Loucy (cell line): Measurements from ENCODE around the gene TFCP2L1.

Source experiments
- H2AFZ ChIP-seq: fragments of 200-600 bp; sonication (generic); 2 replicates; pipeline ENCODE4 v1.6.0; 2016; ENCODE audit warnings: antibody characterized with exemption, mild to moderate bottlenecking, low read length, moderate library complexity
- H3F3A ChIP-seq: fragments of 200-600 bp; 2 replicates; pipeline ENCODE4 v1.6.0; 2016; ENCODE audit warnings: antibody characterized with exemption, low read depth, mild to moderate bottlenecking
- H3K27me3 ChIP-seq: fragments of 200-600 bp; sonication (generic); 2 replicates; pipeline ENCODE4 v1.6.1; 2014; ENCODE audit warnings: low read length, mild to moderate bottlenecking; ENCODE audit not compliant: insufficient read depth, poor library complexity, severe bottlenecking
- H3K36me3 ChIP-seq: fragments of 200-600 bp; sonication (generic); 2 replicates; pipeline ENCODE4 v1.6.1; 2016; ENCODE audit warnings: low read length; ENCODE audit not compliant: insufficient read depth
- H3K4me1 ChIP-seq: fragments of 200-600 bp; sonication (generic); 2 replicates; pipeline ENCODE4 v1.5.1; 2014; ENCODE audit warnings: low read length, mild to moderate bottlenecking; ENCODE audit not compliant: insufficient read depth, poor library complexity, severe bottlenecking
- H3K4me2 ChIP-seq: fragments of 200-600 bp; sonication (generic); 2 replicates; pipeline ENCODE4 v1.6.0; 2014; ENCODE audit warnings: antibody characterized with exemption, low read length, low read depth, mild to moderate bottlenecking; ENCODE audit not compliant: poor library complexity, severe bottlenecking
- H3K4me3 ChIP-seq: fragments of 200-600 bp; sonication (generic); 2 replicates; pipeline ENCODE4 v1.5.1; 2014; ENCODE audit warnings: low read length, mild to moderate bottlenecking, mixed read lengths; ENCODE audit not compliant: poor library complexity, severe bottlenecking
- H3K79me2 ChIP-seq: fragments of 200-600 bp; sonication (generic); 2 replicates; pipeline ENCODE4 v1.6.1; 2014; ENCODE audit warnings: low read length; ENCODE audit not compliant: insufficient read depth
- H3K9ac ChIP-seq: fragments of 200-600 bp; sonication (generic); 2 replicates; pipeline ENCODE4 v1.6.0; 2014; ENCODE audit warnings: mild to moderate bottlenecking, low read depth, low read length, moderate library complexity; ENCODE audit not compliant: poor library complexity, severe bottlenecking
- H3K9me2 ChIP-seq: fragments of 200-600 bp; sonication (generic); replicated peaks from 2 replicates; pipeline ENCODE4 v1.6.1; 2016; ENCODE audit warnings: low read depth, low read length, mixed read lengths
- H3K9me3 ChIP-seq: fragments of 200-600 bp; sonication (generic); 2 replicates; pipeline ENCODE4 v1.6.1; 2014; ENCODE audit warnings: mild to moderate bottlenecking, antibody characterized with exemption, low read length, low read depth; ENCODE audit not compliant: insufficient read depth
- H4K20me1 ChIP-seq: fragments of 200-600 bp; sonication (generic); 2 replicates; pipeline ENCODE4 v1.6.0; 2014; ENCODE audit warnings: antibody characterized with exemption, low read length, mild to moderate bottlenecking; ENCODE audit not compliant: insufficient read depth, poor library complexity, severe bottlenecking
- EZH2phosphoT487 ChIP-seq: fragments of 200-600 bp; IDR thresholded peaks from 2 replicates; pipeline ENCODE4 v1.6.1; 2018; ENCODE audit warnings: antibody characterized with exemption, mild to moderate bottlenecking, moderate library complexity, borderline replicate concordance
- TF ChIP-seq, protein P1 (sequence below): fragments of 200-600 bp; sonication (generic); conservative IDR thresholded peaks from 2 replicates; pipeline ENCODE4 v1.5.1; 2014; ENCODE audit warnings: mild to moderate bottlenecking, antibody characterized with exemption, low read length

The TFCP2L1 gene

DNA sequence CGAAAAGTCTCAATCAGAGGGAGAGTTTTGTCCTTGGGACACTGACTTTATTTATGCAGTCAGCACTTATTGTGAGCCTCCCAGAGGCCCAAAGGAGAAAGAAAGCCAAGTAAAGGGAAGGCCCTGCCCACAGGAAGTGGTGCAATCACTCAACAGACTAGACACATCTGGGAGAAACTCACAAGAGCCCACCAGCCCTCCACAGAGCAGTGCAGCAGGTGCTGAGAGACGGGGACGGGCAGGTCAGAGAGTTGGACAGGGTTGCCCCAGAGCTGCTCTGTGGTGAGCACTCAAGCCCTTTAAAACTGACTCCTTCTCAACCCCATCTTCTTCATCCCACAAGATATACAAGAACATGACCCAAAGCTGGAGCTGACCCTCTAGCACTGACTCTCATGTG is 96.0 kb downstream of the TFCP2L1 start:
- H3K4me1 ChIP-seq: no peaks in the 10 kb centered on the region
- no peak overlapping the region for H3K9ac ChIP-seq
- H3K79me2 ChIP-seq: no peaks in the 10 kb centered on the region
- H3K36me3 ChIP-seq: no peaks in the 10 kb centered on the region
- no peaks in the 10 kb centered on the region for H3K9me3 ChIP-seq
- no peaks in the 10 kb centered on the region for H3K27me3 ChIP-seq
- no peaks in the 10 kb centered on the region for H3K9me2 ChIP-seq
- H3K4me2 ChIP-seq: no peak overlapping the region
- no peaks in the 10 kb centered on the region for H4K20me1 ChIP-seq
- no peaks in the 10 kb centered on the region for H3F3A ChIP-seq
- no peak overlapping the region for H3K4me3 ChIP-seq
- no peak for TF ChIP-seq EZH2phosphoT487
- TF ChIP-seq, protein P1, sequence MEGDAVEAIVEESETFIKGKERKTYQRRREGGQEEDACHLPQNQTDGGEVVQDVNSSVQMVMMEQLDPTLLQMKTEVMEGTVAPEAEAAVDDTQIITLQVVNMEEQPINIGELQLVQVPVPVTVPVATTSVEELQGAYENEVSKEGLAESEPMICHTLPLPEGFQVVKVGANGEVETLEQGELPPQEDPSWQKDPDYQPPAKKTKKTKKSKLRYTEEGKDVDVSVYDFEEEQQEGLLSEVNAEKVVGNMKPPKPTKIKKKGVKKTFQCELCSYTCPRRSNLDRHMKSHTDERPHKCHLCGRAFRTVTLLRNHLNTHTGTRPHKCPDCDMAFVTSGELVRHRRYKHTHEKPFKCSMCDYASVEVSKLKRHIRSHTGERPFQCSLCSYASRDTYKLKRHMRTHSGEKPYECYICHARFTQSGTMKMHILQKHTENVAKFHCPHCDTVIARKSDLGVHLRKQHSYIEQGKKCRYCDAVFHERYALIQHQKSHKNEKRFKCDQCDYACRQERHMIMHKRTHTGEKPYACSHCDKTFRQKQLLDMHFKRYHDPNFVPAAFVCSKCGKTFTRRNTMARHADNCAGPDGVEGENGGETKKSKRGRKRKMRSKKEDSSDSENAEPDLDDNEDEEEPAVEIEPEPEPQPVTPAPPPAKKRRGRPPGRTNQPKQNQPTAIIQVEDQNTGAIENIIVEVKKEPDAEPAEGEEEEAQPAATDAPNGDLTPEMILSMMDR: no peak
- no peak overlapping the region for H2AFZ ChIP-seq

DNA sequence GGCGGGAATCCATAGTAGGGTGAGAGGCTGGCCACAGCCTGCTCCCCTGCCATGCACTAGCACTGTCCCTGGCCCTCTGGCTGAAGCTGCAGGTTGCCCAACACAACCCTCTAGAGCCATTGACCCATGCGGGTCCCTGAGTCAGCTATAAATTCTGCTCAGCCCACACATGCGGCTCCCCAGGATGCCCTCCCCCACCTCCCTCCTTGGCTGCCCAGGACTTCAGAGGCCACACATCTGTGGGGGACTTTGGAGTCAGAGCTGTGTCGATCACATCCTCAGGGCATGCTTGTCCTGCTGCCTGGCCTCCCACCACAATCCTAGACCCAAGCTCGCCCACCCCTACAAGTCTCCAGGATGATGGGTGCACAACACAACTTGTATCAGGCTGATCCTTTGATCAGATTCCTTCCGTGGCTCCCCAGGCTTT is 97.0 kb downstream of the TFCP2L1 start:
- Histone ChIP-seq H3K36me3 (no peaks in the 10 kb centered on the region), H3K4me1 (no peaks in the 10 kb centered on the region), H3K79me2 (no peaks in the 10 kb centered on the region), H3K27me3 (no peaks in the 10 kb centered on the region), H3K4me2 (no peak overlapping the region), H3F3A (no peaks in the 10 kb centered on the region), H3K9ac (no peak overlapping the region), H3K4me3 (no peak overlapping the region), H2AFZ (no peak overlapping the region), H4K20me1 (no peaks in the 10 kb centered on the region), H3K9me3 (no peaks in the 10 kb centered on the region), H3K9me2 (no peaks in the 10 kb centered on the region)
- TF ChIP-seq, protein P1: no peak
- no peak for TF ChIP-seq EZH2phosphoT487

DNA sequence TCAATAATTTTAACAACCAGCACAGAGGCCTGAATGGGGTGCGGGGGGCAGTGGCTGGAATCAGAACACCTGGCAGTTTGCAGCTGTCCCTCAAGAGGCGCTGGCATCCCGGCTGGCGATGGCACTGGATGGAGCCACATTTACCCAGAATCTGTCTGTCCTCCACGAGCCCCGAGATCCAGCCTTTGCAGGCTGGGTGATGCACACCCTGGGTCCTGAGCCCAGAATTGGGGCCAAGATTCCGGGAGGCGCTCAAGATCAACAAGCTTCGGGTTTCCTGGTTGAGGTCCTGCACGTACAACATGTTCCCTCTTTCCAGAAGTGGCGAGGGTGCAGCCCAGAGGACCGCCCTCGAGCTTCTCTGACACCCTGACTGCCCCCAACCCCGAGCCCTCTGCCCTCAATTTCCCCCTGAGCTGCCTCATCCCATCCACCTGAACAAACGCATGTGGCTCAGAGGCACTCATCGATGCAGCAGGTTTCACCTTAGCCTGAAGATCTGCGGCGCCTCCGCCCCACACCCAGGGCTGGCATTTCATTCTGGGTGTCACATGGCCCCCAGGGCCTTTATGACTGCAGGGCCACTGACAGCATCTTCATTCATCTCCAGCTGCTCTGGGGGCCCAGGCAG is 97.5 kb downstream of the TFCP2L1 start:
- Histone ChIP-seq H3K36me3 (no peaks in the 10 kb centered on the region), H4K20me1 (no peaks in the 10 kb centered on the region), H3K9me3 (no peaks in the 10 kb centered on the region), H3K4me2 (no peak overlapping the region), H3K4me3 (no peak overlapping the region), H2AFZ (no peak overlapping the region), H3K79me2 (no peaks in the 10 kb centered on the region), H3K9me2 (no peaks in the 10 kb centered on the region), H3K9ac (no peak overlapping the region), H3K27me3 (no peaks in the 10 kb centered on the region), H3F3A (no peaks in the 10 kb centered on the region), H3K4me1 (no peaks in the 10 kb centered on the region)
- no peak for TF ChIP-seq EZH2phosphoT487
- TF ChIP-seq, protein P1: no peak
